Measurements from ENCODE around the gene MPP1. TPM values are rescaled to one million over a fixed set of nuclear protein-coding genes. Genes with fewer than 3 reads are reported as not detected.

Gene MPP1
- total RNA-seq, 2 experiments from 2014 or later: 1.2 to 3.5 TPM

DNA sequence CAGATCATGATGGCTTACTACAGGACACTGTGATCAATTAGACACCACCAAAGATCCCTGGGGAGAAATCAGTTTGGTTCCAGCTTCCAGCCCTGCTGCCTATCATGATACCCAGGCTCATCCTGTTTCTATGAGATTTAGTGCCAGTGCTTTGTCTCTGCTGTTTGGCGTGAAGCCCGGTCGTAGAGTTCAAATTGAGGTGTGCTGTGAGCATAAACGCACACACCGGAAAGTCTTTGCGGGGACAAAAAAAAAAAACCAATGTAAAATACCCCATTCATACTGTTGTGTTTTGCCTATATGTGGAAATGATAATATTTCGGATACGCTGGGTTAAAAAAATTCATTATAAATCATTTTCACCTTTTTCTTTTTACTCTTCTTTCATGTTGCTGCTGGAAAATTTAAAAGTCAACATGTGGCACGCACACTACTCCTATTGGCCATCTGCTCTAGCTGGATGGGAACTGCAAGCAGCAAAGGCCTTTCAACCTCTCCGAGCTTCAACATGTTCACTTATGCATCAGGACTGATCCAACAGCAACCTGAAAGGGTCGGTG, 43.2 kb downstream of the MPP1 start:
- Histone ChIP-seq H2AFZ (ENCODE audit: low read length) (peak overlapping the region; percentile 70; the same call in 1 of the 2 replicates), H3K4me2 (ENCODE audit: low read length) (peak overlapping the region; percentile 77), H3K27ac (ENCODE audit: low read depth, low read length, poor library complexity, severe bottlenecking) (peak overlapping the region; percentile 88), H3K36me3 (ENCODE audit: insufficient read depth, low read length) (peaks cover 31% of the 10 kb centered on the region), H3K9me2 (ENCODE audit: insufficient read depth, low read length) (no peaks in the 10 kb centered on the region), H4K20me1 (ENCODE audit: insufficient read depth, low read length) (peaks cover 5% of the 10 kb centered on the region; the same call in 1 of the 2 replicates), H3K4me3 (ENCODE audit: low read depth, low read length, poor library complexity, severe bottlenecking) (peak overlapping the region; percentile 100), H3K4me1 (ENCODE audit: insufficient read depth, low read length, poor library complexity, severe bottlenecking) (peaks cover 18% of the 10 kb centered on the region), H3K9me3 (ENCODE audit: low read length) (no peaks in the 10 kb centered on the region), H3K79me2 (ENCODE audit: insufficient read depth, low read depth, low read length) (peaks cover 40% of the 10 kb centered on the region)
- DNase-seq (ENCODE audit: low spot score): peak; percentile 11
- ChIA-PET CTCF (ENCODE audit: unreplicated experiment) (no interaction called here), POLR2A (interaction anchor here (0.6 to 2.1 kb wide), 3 partner anchors 11 to 340 kb away, joined by 3 to 9 read pairs (median 3); partner anchors contain the start of gene GAB3)
- TSS peak; percentile 98 for BruUV-seq (replicated peaks)
- intact Hi-C loops (cut with micrococcal nuclease; ENCODE audit: unreplicated experiment): loop anchor here (5.0 kb wide), 2 partner anchors 265 to 790 kb away; partner anchors contain the start of genes FUNDC2, HCFC1 and TMEM187
- TF ChIP-seq CTCF (conservative IDR thresholded peaks at IDR 0.05; ENCODE audit: low read length) (no peak), EZH2phosphoT487 (IDR thresholded peaks at IDR 0.05; ENCODE audit: borderline replicate concordance, low read depth, low read length) (no peak)

GRCh38 chrX:154758696-154759095, 46.6 kb downstream of the MPP1 start:
- peaks cover 9% of the 10 kb centered on the region for H3K4me1 ChIP-seq (ENCODE audit: insufficient read depth, low read length, poor library complexity, severe bottlenecking)
- TF ChIP-seq EZH2phosphoT487 (IDR thresholded peaks at IDR 0.05; ENCODE audit: borderline replicate concordance, low read depth, low read length) (no peak), CTCF (conservative IDR thresholded peaks at IDR 0.05; ENCODE audit: low read length) (no peak)
- DNase-seq (ENCODE audit: low spot score): no peak
- ChIA-PET POLR2A (no interaction called here), CTCF (ENCODE audit: unreplicated experiment) (no interaction called here)
- no peaks in the 10 kb centered on the region for H4K20me1 ChIP-seq (ENCODE audit: insufficient read depth, low read length)
- no peaks in the 10 kb centered on the region for H3K9me2 ChIP-seq (ENCODE audit: insufficient read depth, low read length)
- no TSS peak for BruUV-seq (replicated peaks)
- H3K36me3 ChIP-seq (ENCODE audit: insufficient read depth, low read length): peaks cover 3% of the 10 kb centered on the region
- H3K9me3 ChIP-seq (ENCODE audit: low read length): no peaks in the 10 kb centered on the region
- no peak overlapping the region for H3K27ac ChIP-seq (ENCODE audit: low read depth, low read length, poor library complexity, severe bottlenecking)
- no peak overlapping the region for H3K4me3 ChIP-seq (ENCODE audit: low read depth, low read length, poor library complexity, severe bottlenecking)
- H2AFZ ChIP-seq (ENCODE audit: low read length): no peak overlapping the region
- no peak overlapping the region for H3K4me2 ChIP-seq (ENCODE audit: low read length)
- intact Hi-C loops (cut with micrococcal nuclease; ENCODE audit: unreplicated experiment): no loop called here
- peaks cover 9% of the 10 kb centered on the region for H3K79me2 ChIP-seq (ENCODE audit: insufficient read depth, low read depth, low read length)

DNA sequence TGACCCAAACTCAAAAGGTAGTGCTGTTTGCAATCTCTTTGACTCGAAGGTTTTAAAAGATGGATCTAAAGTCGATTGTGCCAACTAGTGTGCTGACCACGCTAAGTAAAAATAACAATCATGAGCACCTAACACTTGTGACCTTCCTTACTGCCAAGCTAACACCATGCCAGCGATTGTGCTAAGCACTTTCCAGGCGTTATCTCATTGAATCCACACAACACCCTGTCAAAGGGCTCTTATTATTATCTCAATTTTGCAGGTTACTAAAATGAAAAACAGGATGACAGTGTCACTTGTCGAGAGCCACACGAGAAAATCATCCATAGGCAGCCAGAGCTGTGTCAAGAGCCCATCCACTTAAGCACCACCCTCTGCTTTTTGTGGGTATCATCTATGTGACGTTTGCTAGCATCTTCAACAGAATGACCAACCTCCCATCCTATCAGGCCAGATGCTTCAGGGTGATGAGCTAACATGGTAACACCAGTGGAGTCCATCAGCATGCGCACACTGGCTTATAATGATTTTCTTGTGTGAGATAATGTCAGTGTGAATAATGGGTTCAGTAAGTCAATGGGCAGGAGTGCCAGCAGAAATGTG, 53.5 kb downstream of the MPP1 start:
- no peaks in the 10 kb centered on the region for H3K9me3 ChIP-seq (ENCODE audit: low read length)
- peak overlapping the region; percentile 29; the same call in 1 of the 2 replicates for H3K4me2 ChIP-seq (ENCODE audit: low read length)
- no peak overlapping the region for H2AFZ ChIP-seq (ENCODE audit: low read length)
- no peaks in the 10 kb centered on the region for H3K79me2 ChIP-seq (ENCODE audit: insufficient read depth, low read depth, low read length)
- H3K36me3 ChIP-seq (ENCODE audit: insufficient read depth, low read length): no peaks in the 10 kb centered on the region
- no peak for DNase-seq (ENCODE audit: low spot score)
- H3K27ac ChIP-seq (ENCODE audit: low read depth, low read length, poor library complexity, severe bottlenecking): no peak overlapping the region
- no peaks in the 10 kb centered on the region for H3K9me2 ChIP-seq (ENCODE audit: insufficient read depth, low read length)
- peaks cover 3% of the 10 kb centered on the region for H3K4me1 ChIP-seq (ENCODE audit: insufficient read depth, low read length, poor library complexity, severe bottlenecking)
- no peak for TF ChIP-seq CTCF (conservative IDR thresholded peaks at IDR 0.05; ENCODE audit: low read length)
- no peak for TF ChIP-seq EZH2phosphoT487 (IDR thresholded peaks at IDR 0.05; ENCODE audit: borderline replicate concordance, low read depth, low read length)
- ChIA-PET CTCF (ENCODE audit: unreplicated experiment) (no interaction called here), POLR2A (interaction anchor here (0.7 to 2.7 kb wide), 2 partner anchors 10 to 125 kb away, joined by 3 to 9 read pairs; no protein-coding TSS in a partner anchor)
- H4K20me1 ChIP-seq (ENCODE audit: insufficient read depth, low read length): no peaks in the 10 kb centered on the region
- no TSS peak for BruUV-seq (replicated peaks)
- intact Hi-C loops (cut with micrococcal nuclease; ENCODE audit: unreplicated experiment): no loop called here
- no peak overlapping the region for H3K4me3 ChIP-seq (ENCODE audit: low read depth, low read length, poor library complexity, severe bottlenecking)
